Right lobe of liver (tissue), 4 donors: ENCODE results near the gene RBCK1.

ENCODE experiments used
- CTCF ChIP-seq, 4 donors: fragments of 200-600 bp in 3 of 4; fragments of 450-650 bp in 1 of 4; IDR thresholded peaks; one replicate each; pipeline versions ENCODE4 v1.5.1 to v1.8.0; 2016 to 2022; ENCODE audit warnings: antibody characterized with exemption in 4 of 4, mild to moderate bottlenecking in 2 of 4
- POLR2A ChIP-seq: fragments of 450-650 bp; IDR thresholded peaks from one replicate; pipeline ENCODE4 v1.6.1; 2017; ENCODE audit warnings: antibody characterized with exemption, mild to moderate bottlenecking
- donor health status: DM: no; HTN: no; CAD: no.
- donor health status: DM: no; HTN: no; CAD: no.
- donor health status: DM: no; HTN: yes; CAD: no.

GRCh38 chr20:434661-435419, 26.7 kb downstream of the RBCK1 start:
- TF ChIP-seq CTCF (IDR thresholded peaks at IDR 0.05) (no peak), POLR2A (no peak)
